GM12878 (cell line): Measurements from ENCODE around the gene EEF1G. TPM values are rescaled to one million over a fixed set of nuclear protein-coding genes. Genes with fewer than 3 reads are reported as not detected.

Experiments
- CREB1 ChIP-seq: IDR thresholded peaks from 2 replicates; pipeline ENCODE4 v1.6.1; 2012; ENCODE audit warnings: low read depth, mild to moderate bottlenecking, inconsistent platforms
- CREM ChIP-seq: IDR thresholded peaks from 2 replicates; pipeline ENCODE4 v1.6.1; 2014; ENCODE audit warnings: antibody characterized with exemption, low read depth
- DPF2 ChIP-seq: fragments of 450-650 bp; IDR thresholded peaks from 2 replicates; pipeline ENCODE4 v1.6.1; 2017; ENCODE audit warnings: mild to moderate bottlenecking
- ETV6 ChIP-seq, 2 experiments: fragments of 450-650 bp in 1 of 2; IDR thresholded peaks in 1 of 2; conservative IDR thresholded peaks in 1 of 2; 2 replicates each; pipeline ENCODE4 v1.6.1; 2014; ENCODE audit warnings: antibody characterized with exemption in 1 of 2, borderline replicate concordance in 1 of 2, low read depth in 1 of 2, mild to moderate bottlenecking in 1 of 2, moderate library complexity in 1 of 2
- HDAC2 ChIP-seq: fragments of 200-600 bp; sonication (generic); IDR thresholded peaks from 2 replicates; pipeline ENCODE4 v1.6.1; 2017
- JUND ChIP-seq: IDR thresholded peaks from 2 replicates; pipeline ENCODE4 v1.6.1; 2012; ENCODE audit warnings: low read depth, mild to moderate bottlenecking, low read length, improper control_type of control experiment, moderate library complexity
- NBN ChIP-seq: fragments of 450-650 bp; IDR thresholded peaks from 2 replicates; pipeline ENCODE4 v1.6.1; 2016
- RBBP5 ChIP-seq: fragments of 200-600 bp; sonication (generic); conservative IDR thresholded peaks from 2 replicates; pipeline ENCODE4 v1.6.1; 2016
- RELA ChIP-seq: fragments of 450-650 bp; IDR thresholded peaks from 2 replicates; pipeline ENCODE4 v1.8.0; 2014; ENCODE audit warnings: borderline replicate concordance; ENCODE audit not compliant: partially characterized antibody
- RUNX3 ChIP-seq: IDR thresholded peaks from 2 replicates; pipeline ENCODE4 v1.6.1; 2012; ENCODE audit warnings: low read length, inconsistent platforms
- SMAD5 ChIP-seq: IDR thresholded peaks from 2 replicates; pipeline ENCODE4 v1.6.1; 2016; ENCODE audit warnings: antibody characterized with exemption, low read depth
- STAT3 ChIP-seq: IDR thresholded peaks from 2 replicates; pipeline ENCODE4 v1.6.1; 2011; ENCODE audit warnings: low read depth, low read length, improper control_type of control experiment
- TARDBP ChIP-seq: IDR thresholded peaks from 2 replicates; pipeline ENCODE4 v1.6.1; 2016; ENCODE audit warnings: borderline replicate concordance
- TCF3 ChIP-seq: IDR thresholded peaks from 2 replicates; pipeline ENCODE4 v1.6.1; 2012; ENCODE audit warnings: low read depth, mild to moderate bottlenecking, low read length, borderline replicate concordance; ENCODE audit not compliant: insufficient read depth
- WRNIP1 ChIP-seq: IDR thresholded peaks from 2 replicates; pipeline ENCODE4 v1.6.1; 2011; ENCODE audit warnings: low read depth, low read length, improper control_type of control experiment, borderline replicate concordance
- ZNF217 ChIP-seq: fragments of 450-650 bp; IDR thresholded peaks from 2 replicates; pipeline ENCODE4 v1.6.1; 2017; ENCODE audit warnings: antibody characterized with exemption, mild to moderate bottlenecking
- polyA plus RNA-seq, 11 experiments: library from polyadenylated mRNA; depleted of rRNA in 4 of 11; unstranded in 6 of 11; stranded (reverse) in 5 of 11; fragments of >200 nt; fragmentation: Nextera tagmentation in 4 of 11; fragmentation: Illumina TruSeq in 1 of 11; extraction: Ambion mirVana in 4 of 11; extraction: Trizol in 1 of 11; gene quantifications; 1 replicate in 1 of 11; 2 replicates in 10 of 11; pipeline versions ENCODE4 v1.2.1 to v1.2.3, GENCODE V29; 2011 to 2016; ENCODE audit warnings: inconsistent platforms in 2 of 11, missing spikeins in 2 of 11, low read depth in 1 of 11
- total RNA-seq, 4 experiments: library from RNA; depleted of rRNA in 3 of 4; stranded (reverse); fragments of >200 nt in 3 of 4; fragmentation: Illumina TruSeq in 1 of 4; extraction: Trizol in 1 of 4; gene quantifications; 2 replicates each; pipeline versions ENCODE4 v1.2.1 to v1.2.3, GENCODE V29; 2013 to 2021
- TF ChIP-seq, protein P1 (sequence below): fragments of 450-650 bp; IDR thresholded peaks from 2 replicates; pipeline ENCODE4 v1.6.1; 2014; ENCODE audit warnings: mild to moderate bottlenecking
- TF ChIP-seq, protein P2 (sequence below): fragments of 450-650 bp; conservative IDR thresholded peaks from 2 replicates; pipeline ENCODE4 v1.6.1; 2017; ENCODE audit warnings: mild to moderate bottlenecking, moderate library complexity
- TF ChIP-seq, protein P3 (sequence below): IDR thresholded peaks from 2 replicates; pipeline ENCODE4 v1.6.1; 2011; ENCODE audit warnings: borderline replicate concordance, low read depth, mild to moderate bottlenecking, moderate library complexity, mixed read lengths, low read length; ENCODE audit not compliant: insufficient read depth; ENCODE audit errors: extremely low read length
- TF ChIP-seq, protein P4 (sequence below): IDR thresholded peaks from 2 replicates; pipeline ENCODE4 v1.6.1; 2012; ENCODE audit warnings: improper control_type of control experiment, low read depth, low read length; ENCODE audit not compliant: insufficient replicate concordance

The EEF1G gene
- total and polyA plus RNA-seq, 10 of the 15 experiments (the other 5 are each of a cell fraction or from before 2014, with no cell fraction given): 850 to 2,739 (median 2,277) TPM

DNA sequence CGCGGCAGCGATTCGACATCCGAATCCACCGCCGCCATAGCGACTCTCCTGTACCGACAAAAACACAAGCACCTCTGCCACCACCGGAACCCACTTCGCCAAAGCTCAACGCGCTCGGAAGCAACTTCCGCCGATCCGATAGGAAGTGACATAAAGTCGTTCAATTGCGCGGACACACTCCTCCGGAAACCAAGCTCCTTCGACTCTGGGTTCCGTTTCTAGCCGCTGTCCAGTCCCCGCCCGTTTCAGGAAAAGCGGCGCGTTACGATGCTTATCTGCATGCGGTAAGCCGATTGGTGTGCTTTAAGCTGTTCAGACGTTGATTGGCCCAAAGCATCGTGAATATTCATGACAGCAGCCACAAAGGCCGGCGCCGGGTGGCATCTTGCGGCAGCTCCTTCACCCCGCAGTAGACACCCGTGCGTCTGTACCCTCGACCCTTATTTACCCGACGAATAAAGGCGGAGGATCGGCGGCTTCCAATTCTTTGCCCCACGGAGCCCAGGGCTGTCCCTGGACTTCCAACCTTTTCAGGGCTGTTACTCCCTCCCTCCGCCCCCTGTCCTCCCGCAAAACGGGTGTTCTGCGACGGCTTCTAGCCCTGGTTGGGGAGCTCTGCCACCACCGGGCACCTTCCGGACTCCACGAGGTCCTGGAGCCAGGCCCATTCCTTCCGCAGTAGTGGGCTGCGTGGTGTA is 17.9 kb upstream of the EEF1G start, which contains the start of gene TUT1 (continued):
- peak; percentile 95 for TF ChIP-seq RELA
- TF ChIP-seq JUND: no peak
- no peak for TF ChIP-seq TCF3
- TF ChIP-seq, protein P1, sequence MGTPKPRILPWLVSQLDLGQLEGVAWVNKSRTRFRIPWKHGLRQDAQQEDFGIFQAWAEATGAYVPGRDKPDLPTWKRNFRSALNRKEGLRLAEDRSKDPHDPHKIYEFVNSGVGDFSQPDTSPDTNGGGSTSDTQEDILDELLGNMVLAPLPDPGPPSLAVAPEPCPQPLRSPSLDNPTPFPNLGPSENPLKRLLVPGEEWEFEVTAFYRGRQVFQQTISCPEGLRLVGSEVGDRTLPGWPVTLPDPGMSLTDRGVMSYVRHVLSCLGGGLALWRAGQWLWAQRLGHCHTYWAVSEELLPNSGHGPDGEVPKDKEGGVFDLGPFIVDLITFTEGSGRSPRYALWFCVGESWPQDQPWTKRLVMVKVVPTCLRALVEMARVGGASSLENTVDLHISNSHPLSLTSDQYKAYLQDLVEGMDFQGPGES: peak; percentile 73
- TF ChIP-seq DPF2: no peak
- peak; percentile 94 for TF ChIP-seq SMAD5
- TF ChIP-seq RBBP5: no peak
- peak; percentile 98 for TF ChIP-seq CREB1
- TF ChIP-seq WRNIP1: peak; percentile 98
- TF ChIP-seq HDAC2: 0 out of 2 replicates have a peak, but pooled peaks have one; percentile 21
- 0 out of 2 replicates have a peak, but pooled peaks have one; percentile 79 for TF ChIP-seq TARDBP
- TF ChIP-seq, protein P2, sequence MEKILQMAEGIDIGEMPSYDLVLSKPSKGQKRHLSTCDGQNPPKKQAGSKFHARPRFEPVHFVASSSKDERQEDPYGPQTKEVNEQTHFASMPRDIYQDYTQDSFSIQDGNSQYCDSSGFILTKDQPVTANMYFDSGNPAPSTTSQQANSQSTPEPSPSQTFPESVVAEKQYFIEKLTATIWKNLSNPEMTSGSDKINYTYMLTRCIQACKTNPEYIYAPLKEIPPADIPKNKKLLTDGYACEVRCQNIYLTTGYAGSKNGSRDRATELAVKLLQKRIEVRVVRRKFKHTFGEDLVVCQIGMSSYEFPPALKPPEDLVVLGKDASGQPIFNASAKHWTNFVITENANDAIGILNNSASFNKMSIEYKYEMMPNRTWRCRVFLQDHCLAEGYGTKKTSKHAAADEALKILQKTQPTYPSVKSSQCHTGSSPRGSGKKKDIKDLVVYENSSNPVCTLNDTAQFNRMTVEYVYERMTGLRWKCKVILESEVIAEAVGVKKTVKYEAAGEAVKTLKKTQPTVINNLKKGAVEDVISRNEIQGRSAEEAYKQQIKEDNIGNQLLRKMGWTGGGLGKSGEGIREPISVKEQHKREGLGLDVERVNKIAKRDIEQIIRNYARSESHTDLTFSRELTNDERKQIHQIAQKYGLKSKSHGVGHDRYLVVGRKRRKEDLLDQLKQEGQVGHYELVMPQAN: 0 out of 2 replicates have a peak, but pooled peaks have one; percentile 59
- TF ChIP-seq CREM: peak; percentile 99
- TF ChIP-seq, protein P3, sequence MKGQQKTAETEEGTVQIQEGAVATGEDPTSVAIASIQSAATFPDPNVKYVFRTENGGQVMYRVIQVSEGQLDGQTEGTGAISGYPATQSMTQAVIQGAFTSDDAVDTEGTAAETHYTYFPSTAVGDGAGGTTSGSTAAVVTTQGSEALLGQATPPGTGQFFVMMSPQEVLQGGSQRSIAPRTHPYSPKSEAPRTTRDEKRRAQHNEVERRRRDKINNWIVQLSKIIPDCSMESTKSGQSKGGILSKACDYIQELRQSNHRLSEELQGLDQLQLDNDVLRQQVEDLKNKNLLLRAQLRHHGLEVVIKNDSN: peak; percentile 3
- TF ChIP-seq ETV6 (conservative IDR thresholded peaks at IDR 0.05 in 1 of 2, IDR thresholded peaks at IDR 0.05 in 1 of 2; ENCODE audit: borderline replicate concordance in 1 of 2, low read depth in 1 of 2): no peak; a peak in 1 of 4 replicates
- peak; percentile 98 for TF ChIP-seq NBN
- TF ChIP-seq ZNF217: no peak
- peak; percentile 32; the same call in 1 of the 2 replicates for TF ChIP-seq STAT3
- TF ChIP-seq RUNX3: peak; percentile 85
- TF ChIP-seq, protein P4, sequence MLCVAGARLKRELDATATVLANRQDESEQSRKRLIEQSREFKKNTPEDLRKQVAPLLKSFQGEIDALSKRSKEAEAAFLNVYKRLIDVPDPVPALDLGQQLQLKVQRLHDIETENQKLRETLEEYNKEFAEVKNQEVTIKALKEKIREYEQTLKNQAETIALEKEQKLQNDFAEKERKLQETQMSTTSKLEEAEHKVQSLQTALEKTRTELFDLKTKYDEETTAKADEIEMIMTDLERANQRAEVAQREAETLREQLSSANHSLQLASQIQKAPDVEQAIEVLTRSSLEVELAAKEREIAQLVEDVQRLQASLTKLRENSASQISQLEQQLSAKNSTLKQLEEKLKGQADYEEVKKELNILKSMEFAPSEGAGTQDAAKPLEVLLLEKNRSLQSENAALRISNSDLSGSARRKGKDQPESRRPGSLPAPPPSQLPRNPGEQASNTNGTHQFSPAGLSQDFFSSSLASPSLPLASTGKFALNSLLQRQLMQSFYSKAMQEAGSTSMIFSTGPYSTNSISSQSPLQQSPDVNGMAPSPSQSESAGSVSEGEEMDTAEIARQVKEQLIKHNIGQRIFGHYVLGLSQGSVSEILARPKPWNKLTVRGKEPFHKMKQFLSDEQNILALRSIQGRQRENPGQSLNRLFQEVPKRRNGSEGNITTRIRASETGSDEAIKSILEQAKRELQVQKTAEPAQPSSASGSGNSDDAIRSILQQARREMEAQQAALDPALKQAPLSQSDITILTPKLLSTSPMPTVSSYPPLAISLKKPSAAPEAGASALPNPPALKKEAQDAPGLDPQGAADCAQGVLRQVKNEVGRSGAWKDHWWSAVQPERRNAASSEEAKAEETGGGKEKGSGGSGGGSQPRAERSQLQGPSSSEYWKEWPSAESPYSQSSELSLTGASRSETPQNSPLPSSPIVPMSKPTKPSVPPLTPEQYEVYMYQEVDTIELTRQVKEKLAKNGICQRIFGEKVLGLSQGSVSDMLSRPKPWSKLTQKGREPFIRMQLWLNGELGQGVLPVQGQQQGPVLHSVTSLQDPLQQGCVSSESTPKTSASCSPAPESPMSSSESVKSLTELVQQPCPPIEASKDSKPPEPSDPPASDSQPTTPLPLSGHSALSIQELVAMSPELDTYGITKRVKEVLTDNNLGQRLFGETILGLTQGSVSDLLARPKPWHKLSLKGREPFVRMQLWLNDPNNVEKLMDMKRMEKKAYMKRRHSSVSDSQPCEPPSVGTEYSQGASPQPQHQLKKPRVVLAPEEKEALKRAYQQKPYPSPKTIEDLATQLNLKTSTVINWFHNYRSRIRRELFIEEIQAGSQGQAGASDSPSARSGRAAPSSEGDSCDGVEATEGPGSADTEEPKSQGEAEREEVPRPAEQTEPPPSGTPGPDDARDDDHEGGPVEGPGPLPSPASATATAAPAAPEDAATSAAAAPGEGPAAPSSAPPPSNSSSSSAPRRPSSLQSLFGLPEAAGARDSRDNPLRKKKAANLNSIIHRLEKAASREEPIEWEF: no peak
